Thymus (tissue), 11 donors: ENCODE measurements around the gene ALCAM. TPM values are rescaled to one million over a fixed set of nuclear protein-coding genes. Genes with fewer than 3 reads are reported as not detected.

Experiments used
- DNase-seq, 9 donors: peaks; one replicate each; pipeline ENCODE4 v3.0.0-alpha.2; 2013; ENCODE audit warnings: low spot score in 9 of 9, low read depth in 6 of 9, missing footprints in 1 of 9
- H3K27ac ChIP-seq, 2 donors: one replicate each; pipeline ENCODE4 v1.5.1; 2013; ENCODE audit warnings: control low read depth in 1 of 2, low read depth in 1 of 2, low read length in 1 of 2, mild to moderate bottlenecking in 1 of 2, moderate library complexity in 1 of 2
- H3K27me3 ChIP-seq, 2 donors: one replicate each; pipeline ENCODE4 v1.5.1; 2013; ENCODE audit warnings: low read length in 1 of 2; ENCODE audit not compliant: control insufficient read depth in 2 of 2, insufficient read depth in 1 of 2
- H3K36me3 ChIP-seq, 2 donors: one replicate each; pipeline ENCODE4 v1.5.1; 2013; ENCODE audit warnings: low read length in 1 of 2, mild to moderate bottlenecking in 1 of 2, moderate library complexity in 1 of 2; ENCODE audit not compliant: control insufficient read depth in 2 of 2, insufficient read depth in 2 of 2
- H3K4me1 ChIP-seq, 2 donors: one replicate each; pipeline ENCODE4 v1.5.1; 2013; ENCODE audit warnings: low read length in 2 of 2; ENCODE audit not compliant: control insufficient read depth in 2 of 2, insufficient read depth in 2 of 2
- H3K4me3 ChIP-seq, 2 donors: one replicate each; pipeline ENCODE4 v1.5.1; 2013; ENCODE audit warnings: low read length in 2 of 2, control low read depth in 1 of 2, mild to moderate bottlenecking in 1 of 2
- H3K9me3 ChIP-seq, 2 donors: one replicate each; pipeline ENCODE4 v1.5.1; 2013; ENCODE audit warnings: low read length in 1 of 2, mild to moderate bottlenecking in 1 of 2; ENCODE audit not compliant: control insufficient read depth in 2 of 2, insufficient read depth in 1 of 2
- WGBS: extraction: QIAGEN DNeasy Blood & Tissue Kit; methylation state at CpG from one replicate; pipeline ENCODE4 v1.1.7; 2013; 5-methylcytosine and 5-hydroxymethylcytosine counted together
- polyA plus RNA-seq: library from polyadenylated mRNA; stranded (reverse); fragments of 200-250 nt; gene quantifications from one replicate; pipeline ENCODE4 v1.2.3, GENCODE V29; 2013
- total RNA-seq: library from RNA; stranded (reverse); fragments of 120-200 nt; gene quantifications from one replicate; pipeline ENCODE4 v1.2.4, GENCODE V29; 2013
- donor health status: healthy.

ALCAM gene
- total and polyA plus RNA-seq, 2 donors = 28.4 to 38.3 TPM

- H3K36me3 ChIP-seq = no peaks in the 10 kb centered on the region
- H3K27ac ChIP-seq = no peak overlapping the region
- no peak overlapping the region for H3K4me3 ChIP-seq
- DNase-seq = no peak
- H3K4me1 ChIP-seq = no peaks in the 10 kb centered on the region
- H3K9me3 ChIP-seq = no peaks in the 10 kb centered on the region
- H3K27me3 ChIP-seq = no peaks in the 10 kb centered on the region
Measured at GRCh38 chr3:105429034-105429762, 62.5 kb downstream of the ALCAM start.

DNA sequence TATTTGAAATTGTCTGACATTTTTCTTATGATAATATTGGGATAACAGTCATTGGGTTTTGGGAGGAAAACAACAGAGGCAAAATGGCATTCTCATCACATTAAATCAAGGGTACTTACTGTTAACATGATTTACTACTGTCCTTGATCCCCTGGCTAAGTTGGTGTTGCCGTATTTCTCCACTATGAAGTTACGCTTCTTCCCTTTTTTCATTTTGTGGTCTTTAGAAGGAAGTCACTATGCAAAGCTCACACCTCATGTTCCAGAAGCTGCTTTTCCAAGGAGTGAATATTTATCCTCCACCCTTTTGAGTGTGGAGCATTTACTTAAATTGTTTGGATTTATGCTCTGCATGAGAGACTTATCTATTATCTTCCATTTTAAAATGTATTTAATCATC lies 63.7 kb downstream of the ALCAM start:
- Histone ChIP-seq H3K9me3 (no peaks in the 10 kb centered on the region), H3K27ac (no peak overlapping the region), H3K4me1 (no peaks in the 10 kb centered on the region), H3K27me3 (no peaks in the 10 kb centered on the region), H3K4me3 (no peak overlapping the region), H3K36me3 (no peaks in the 10 kb centered on the region)
- WGBS = 69% methylated on average over 2 of the region's 2 CpGs
- no peak for DNase-seq

DNA sequence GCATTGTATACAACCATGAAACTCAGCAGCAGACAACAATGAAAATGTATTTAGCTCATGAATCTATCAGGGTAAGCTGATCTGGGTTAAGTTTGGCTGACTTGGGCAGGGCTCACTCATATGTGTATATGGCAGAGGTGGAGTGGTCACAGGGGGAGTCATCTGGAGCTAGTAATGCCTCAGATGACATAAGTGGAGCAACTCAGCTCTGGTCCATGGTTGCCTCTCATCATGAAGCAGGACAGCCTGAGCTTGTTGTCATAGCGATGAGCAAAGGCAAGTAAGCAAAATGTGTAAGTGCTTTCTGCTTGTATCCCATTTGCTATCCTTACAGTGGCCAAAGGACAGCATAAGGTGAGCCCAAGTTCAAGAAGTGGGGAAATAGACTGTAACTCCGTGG lies 64.5 kb downstream of the ALCAM start:
- no peaks in the 10 kb centered on the region for H3K27me3 ChIP-seq
- no peak overlapping the region for H3K4me3 ChIP-seq
- no peak for DNase-seq
- no peaks in the 10 kb centered on the region for H3K9me3 ChIP-seq
- H3K27ac ChIP-seq = no peak overlapping the region
- H3K36me3 ChIP-seq = no peaks in the 10 kb centered on the region
- H3K4me1 ChIP-seq = no peaks in the 10 kb centered on the region
- 77% methylated on average over 2 of the region's 2 CpGs for WGBS

DNA sequence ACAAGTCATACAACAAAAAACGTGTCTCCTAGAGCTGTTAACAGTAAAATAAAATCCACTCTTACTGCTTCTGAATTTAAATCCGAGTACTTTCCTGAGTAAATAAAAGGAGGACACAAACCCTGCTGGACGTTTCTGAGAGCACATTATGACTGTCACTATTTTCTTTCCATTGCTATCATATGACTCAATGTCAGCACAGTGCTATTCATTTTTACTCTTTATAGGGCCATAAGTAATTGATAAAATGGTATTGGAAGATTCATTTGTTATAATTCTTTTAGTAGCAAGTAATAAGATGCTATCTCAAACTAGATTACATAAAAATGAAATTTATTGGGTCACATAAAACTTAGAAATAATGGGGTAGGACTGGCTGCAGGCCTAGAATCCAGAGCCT lies 68.6 kb downstream of the ALCAM start:
- H3K36me3 ChIP-seq = no peaks in the 10 kb centered on the region
- 92% methylated on average over 3 of the region's 3 CpGs for WGBS
- no peaks in the 10 kb centered on the region for H3K27me3 ChIP-seq
- DNase-seq = no peak
- no peak overlapping the region for H3K27ac ChIP-seq
- no peaks in the 10 kb centered on the region for H3K9me3 ChIP-seq
- H3K4me3 ChIP-seq = no peak overlapping the region
- no peaks in the 10 kb centered on the region for H3K4me1 ChIP-seq

GRCh38 chr3:105436687-105437086 lies 70.0 kb downstream of the ALCAM start:
- Histone ChIP-seq H3K4me1 (no peaks in the 10 kb centered on the region), H3K36me3 (no peaks in the 10 kb centered on the region), H3K27me3 (no peaks in the 10 kb centered on the region), H3K27ac (no peak overlapping the region), H3K4me3 (no peak overlapping the region), H3K9me3 (no peaks in the 10 kb centered on the region)
- DNase-seq = no peak

DNA sequence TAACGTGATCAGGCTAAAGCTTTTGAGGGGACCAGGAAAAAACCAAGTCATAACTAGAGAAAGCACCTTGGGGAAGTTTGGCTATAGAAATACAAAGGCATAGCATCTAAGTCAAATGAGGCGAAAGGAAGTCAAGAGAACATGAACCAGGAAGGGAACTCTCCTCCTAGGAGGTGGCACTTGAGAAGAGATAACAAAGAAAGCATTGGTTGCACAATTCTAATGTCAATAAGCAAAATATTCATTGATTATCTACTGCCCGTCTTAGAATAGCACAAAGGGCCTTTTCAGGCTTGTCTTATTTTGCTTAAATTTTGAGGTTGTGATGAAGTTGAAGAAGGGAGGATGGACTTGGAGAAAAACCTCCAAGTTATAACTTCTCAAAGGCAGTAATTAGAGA lies 73.4 kb downstream of the ALCAM start:
- DNase-seq = no peak
- H3K9me3 ChIP-seq = no peaks in the 10 kb centered on the region
- no peaks in the 10 kb centered on the region for H3K4me1 ChIP-seq
- H3K4me3 ChIP-seq = no peak overlapping the region
- H3K36me3 ChIP-seq = no peaks in the 10 kb centered on the region
- H3K27ac ChIP-seq = no peak overlapping the region
- 96% methylated on average over 3 of the region's 3 CpGs for WGBS
- no peaks in the 10 kb centered on the region for H3K27me3 ChIP-seq

GRCh38 chr3:105444725-105445124 lies 78.0 kb downstream of the ALCAM start:
- 96% methylated on average over 1 of the region's 1 CpG for WGBS
- H3K9me3 ChIP-seq = no peaks in the 10 kb centered on the region
- no peak overlapping the region for H3K4me3 ChIP-seq
- no peak for DNase-seq
- no peaks in the 10 kb centered on the region for H3K27me3 ChIP-seq
- no peak overlapping the region for H3K27ac ChIP-seq
- H3K4me1 ChIP-seq = no peaks in the 10 kb centered on the region
- H3K36me3 ChIP-seq = no peaks in the 10 kb centered on the region

- H3K36me3 ChIP-seq = no peaks in the 10 kb centered on the region
- no peak overlapping the region for H3K4me3 ChIP-seq
- no peak overlapping the region for H3K27ac ChIP-seq
- H3K27me3 ChIP-seq = no peaks in the 10 kb centered on the region
- no peaks in the 10 kb centered on the region for H3K9me3 ChIP-seq
- 77% methylated on average over 4 of the region's 4 CpGs for WGBS
- no peaks in the 10 kb centered on the region for H3K4me1 ChIP-seq
- DNase-seq = no peak
Measured at GRCh38 chr3:105448338-105448982, 81.8 kb downstream of the ALCAM start.

DNA sequence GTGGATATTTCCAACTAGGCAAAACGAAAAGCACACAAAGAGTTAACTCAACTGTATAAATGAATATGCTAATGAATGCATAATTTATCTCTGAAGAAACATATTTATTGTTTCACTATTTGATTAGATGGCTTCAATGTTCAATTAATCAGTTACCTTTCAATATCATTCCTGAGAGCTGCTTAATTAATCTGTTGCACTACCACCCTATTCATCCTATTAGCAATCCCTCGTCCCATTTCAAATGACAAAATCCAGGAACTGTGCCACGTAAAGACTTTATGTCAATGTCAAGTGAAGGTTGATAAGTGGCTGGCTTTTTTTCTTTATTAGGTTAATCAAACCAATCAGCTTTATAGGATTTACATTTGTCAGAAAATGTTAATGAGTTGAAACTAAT lies 82.7 kb downstream of the ALCAM start:
- H3K4me3 ChIP-seq = no peak overlapping the region
- H3K36me3 ChIP-seq = no peaks in the 10 kb centered on the region
- no peak overlapping the region for H3K27ac ChIP-seq
- no peaks in the 10 kb centered on the region for H3K4me1 ChIP-seq
- no peaks in the 10 kb centered on the region for H3K9me3 ChIP-seq
- H3K27me3 ChIP-seq = no peaks in the 10 kb centered on the region
- DNase-seq = no peak
- 94% methylated on average over 3 of the region's 3 CpGs for WGBS
